NCI-H345 treated with DMSO at 0.1 percent for 48 hours (cell line): ENCODE measurements around the gene SUV39H2.
"Not testable (repeated sequence)": the region's sequence is repeated elsewhere in the genome, so short reads cannot be mapped to it uniquely, and the experiment has no call there.

Experiments
- DNase-seq: peaks from one replicate; lab custom pipeline; 2025; ENCODE audit not compliant: unreplicated experiment; lab: John Stamatoyannopoulos, UW

SUV39H2 gene

DNA sequence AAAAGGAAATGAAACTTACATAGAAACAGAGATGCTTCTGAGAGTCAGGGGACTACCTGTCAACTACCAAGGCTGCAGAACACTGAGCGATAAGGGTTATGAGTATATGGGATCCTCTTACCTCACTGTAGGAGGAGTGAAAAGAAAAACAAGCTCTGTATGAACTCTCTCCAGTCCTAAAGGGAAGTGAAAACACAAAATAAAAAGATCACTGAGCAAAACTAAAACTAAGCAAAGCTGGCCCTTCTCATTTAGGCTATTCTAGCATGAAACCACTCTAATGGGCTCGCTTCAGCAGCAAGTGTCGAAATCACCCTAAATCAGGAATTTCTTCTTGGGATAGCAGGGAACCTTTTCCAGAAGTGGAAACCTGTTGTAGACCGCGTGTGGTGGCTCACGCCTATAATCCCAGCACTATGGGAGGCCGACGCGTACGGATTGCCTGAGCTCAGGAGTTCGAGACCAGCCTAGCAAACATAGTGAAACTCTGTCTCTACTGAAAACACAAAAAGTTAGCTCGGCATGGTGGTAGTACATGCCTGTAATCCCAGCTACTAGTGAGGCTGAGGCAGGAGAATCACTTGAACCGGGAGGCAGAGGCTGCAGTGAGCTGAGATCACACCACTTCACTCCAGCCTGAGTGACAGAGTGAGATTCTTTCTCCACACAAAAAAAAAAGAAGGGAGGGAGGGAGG is 48.2 kb downstream of the SUV39H2 start:
- no peak for DNase-seq

DNA sequence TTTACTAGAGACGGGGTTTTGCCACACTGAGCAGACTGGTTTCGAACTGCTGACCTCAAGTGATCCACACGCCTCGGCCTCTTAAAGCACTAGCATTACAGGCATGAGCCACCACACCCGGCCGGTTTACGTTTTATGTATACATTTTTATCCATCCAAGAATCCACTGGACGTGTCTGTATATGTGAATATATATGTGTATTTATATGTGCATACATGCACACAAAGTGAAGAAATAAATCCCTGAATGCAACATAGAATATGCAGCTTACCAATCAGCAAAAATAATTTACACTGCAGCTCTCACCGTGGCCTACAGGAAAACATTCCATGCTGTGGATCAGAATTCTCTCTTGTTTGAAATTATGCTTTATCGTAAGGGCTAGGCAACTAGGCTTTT is 51.9 kb downstream of the SUV39H2 start:
- no peak for DNase-seq

DNA sequence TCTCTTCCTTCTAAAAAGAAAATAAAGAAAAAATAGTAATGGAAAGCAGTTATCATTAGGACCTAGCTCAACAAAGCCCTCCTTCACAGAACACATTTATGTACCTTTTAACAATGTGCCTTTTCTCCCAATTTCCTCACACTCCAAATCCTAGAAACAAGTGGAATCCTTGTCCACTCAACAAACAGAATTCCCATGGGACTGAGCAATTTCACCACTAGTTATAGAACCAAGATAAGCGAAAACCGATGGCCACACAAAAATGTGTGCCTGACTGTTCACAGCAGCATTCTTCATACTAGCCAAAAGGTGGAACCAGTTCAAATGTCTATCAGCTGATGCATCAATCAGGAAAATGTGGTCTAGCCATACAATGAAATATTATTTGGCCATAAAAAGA is 57.9 kb downstream of the SUV39H2 start:
- DNase-seq: no peak

DNA sequence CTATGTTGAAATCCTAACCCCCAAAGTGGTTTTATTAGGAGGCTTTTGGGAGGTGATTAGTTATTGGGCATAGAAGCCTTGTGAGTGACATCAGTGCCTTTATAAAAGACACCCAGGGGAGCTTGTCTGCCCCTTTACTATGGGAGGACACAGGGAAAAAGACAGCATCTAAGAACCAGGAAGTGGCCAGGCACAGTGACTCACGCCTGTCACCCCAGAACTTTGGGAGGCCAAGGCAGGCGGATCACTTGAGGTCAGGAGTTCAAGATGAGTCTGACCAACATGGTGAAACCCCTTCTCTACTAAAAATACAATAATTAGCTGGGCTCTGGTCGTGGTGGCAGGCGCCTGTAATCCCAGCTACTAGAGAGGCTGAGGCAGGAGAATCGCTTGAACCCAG is 60.3 kb downstream of the SUV39H2 start:
- DNase-seq: not testable (repeated sequence)

DNA sequence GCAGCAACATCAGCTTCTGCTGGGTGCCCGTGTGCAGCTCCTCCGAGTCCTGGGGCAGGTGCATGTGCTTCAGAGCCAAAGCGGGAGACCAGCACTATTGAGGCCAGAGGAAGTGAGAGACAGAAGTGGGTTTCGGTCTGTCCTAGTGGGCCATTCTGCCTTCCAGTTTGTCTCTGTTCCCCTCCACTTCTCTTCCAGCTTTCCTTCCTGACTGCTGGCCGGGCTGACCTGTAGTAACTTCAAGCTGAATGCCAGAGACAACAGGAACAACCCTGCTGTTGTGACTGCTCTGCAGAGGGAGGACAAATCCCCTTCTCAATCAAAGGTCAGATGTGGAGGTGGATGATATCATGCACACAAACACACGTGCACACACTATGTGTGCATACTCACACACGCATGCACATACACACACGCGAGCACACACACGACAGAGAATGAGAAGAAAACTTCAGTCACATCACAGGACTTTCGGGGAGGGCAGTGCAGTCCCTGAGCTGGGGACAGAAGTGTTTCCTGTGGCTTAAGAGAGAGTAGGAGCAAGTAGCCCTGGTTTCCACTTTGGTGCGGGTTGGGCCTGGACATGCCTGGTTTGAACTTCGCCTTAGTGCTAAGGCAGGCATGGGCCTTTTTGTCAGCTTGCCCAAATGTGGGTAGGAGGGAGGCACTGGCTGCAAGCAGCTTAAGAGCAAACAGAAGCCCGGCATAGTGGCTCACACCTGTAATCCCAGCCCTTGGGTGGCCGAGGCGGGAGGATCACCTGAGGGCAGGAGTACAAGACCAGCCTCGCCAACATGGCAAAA is 63.7 kb downstream of the SUV39H2 start:
- DNase-seq: not testable (repeated sequence)

DNA sequence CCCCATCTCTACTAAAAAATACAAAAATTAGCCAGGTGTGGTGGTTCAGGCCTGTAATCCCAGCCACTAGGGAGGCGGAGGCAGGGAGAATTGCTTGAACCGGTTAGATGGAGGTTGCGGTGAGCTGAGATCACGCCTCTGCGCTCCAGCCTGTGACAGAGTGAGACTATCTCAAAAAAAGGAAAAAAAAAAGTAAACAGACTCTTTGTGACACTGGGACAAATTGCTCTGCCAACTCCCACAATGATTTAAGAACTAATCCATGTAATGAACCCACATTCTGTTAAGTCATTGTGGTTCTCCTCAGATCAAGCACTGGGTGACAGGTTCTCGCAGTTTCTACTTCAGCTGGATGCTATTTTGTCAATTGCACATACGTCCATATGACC is 64.3 kb downstream of the SUV39H2 start:
- DNase-seq: not testable (repeated sequence)

DNA sequence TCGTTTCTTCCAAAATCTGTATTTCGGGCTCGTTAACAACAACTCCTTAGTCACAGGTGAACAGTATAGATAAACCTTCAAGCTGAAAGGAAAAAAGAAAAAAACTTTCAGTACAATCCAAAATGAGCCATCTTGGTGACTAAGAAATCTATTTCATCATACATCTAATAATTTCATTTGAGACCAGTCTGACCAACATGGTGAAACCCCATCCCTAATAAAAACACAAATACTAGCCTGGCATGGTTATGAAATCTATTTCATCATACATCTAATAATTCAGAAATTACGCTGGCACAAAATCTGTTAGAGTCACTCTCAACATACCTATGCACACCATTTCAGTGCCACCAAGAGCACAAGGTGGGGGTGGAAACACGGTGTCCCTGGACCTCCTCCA is 66.4 kb downstream of the SUV39H2 start:
- DNase-seq: no peak

DNA sequence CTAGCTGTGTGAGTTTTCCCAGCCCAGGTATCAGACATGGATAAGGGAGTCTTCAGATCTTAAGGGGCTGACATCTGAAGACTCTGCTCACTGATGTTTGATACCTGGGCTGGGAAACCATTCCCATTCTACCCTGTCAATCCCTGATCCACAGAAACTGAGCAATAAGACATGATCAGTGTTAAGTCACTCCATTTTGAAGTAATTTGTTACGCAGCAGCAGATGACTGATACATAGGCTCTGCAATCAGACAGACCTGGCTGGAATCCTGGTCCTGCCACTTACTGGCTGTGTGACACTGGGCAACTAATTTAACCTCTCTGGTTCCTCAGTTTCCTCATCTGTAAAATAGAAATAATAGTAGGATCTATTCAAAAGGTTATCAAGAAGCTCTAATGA is 68.6 kb downstream of the SUV39H2 start:
- DNase-seq: no peak

DNA sequence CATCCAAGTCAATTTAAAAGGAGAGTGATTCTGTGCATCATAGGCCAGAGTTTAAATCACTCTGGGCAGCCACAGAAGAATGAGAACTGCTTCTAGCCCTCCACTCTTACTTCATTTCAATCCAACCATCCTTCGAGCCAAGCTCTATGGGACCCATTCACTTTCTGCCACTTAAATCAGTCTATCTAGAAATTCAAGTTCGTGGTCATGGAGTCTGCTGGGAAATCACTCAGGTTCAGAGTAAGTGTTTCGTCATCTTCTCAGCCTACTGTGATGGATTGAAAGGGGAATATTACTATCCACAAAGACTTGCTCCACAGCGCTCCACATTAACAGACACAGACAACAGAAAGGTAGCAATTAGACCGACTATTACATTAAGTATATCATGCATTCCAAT is 70.6 kb downstream of the SUV39H2 start:
- DNase-seq: no peak

DNA sequence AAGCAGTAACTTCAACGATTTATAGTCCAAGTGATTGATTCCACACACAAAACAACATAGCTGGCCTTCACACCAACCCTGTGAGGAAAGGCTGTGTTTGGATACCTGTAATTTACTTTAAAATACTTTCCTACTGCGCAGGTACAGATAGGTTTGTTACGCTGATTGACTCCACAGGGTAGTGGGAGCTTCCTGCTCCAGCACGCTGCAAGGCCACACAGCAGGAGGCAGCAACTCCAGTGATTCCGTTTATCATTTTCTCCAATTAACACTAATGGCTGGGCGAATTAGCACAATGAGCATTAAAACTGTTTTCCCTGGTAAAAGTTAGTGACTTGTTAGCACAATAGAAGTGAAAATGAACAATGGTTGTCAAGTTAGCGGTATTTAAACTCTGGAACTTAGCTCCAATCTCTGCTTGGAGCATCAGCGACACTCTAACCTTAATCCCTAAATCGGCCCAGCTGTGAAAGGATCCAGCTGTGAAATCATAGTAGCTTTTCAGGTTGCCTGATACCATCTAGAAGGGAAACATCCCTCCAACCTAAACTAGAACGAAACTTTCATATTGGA is 74.3 kb downstream of the SUV39H2 start:
- DNase-seq: no peak

DNA sequence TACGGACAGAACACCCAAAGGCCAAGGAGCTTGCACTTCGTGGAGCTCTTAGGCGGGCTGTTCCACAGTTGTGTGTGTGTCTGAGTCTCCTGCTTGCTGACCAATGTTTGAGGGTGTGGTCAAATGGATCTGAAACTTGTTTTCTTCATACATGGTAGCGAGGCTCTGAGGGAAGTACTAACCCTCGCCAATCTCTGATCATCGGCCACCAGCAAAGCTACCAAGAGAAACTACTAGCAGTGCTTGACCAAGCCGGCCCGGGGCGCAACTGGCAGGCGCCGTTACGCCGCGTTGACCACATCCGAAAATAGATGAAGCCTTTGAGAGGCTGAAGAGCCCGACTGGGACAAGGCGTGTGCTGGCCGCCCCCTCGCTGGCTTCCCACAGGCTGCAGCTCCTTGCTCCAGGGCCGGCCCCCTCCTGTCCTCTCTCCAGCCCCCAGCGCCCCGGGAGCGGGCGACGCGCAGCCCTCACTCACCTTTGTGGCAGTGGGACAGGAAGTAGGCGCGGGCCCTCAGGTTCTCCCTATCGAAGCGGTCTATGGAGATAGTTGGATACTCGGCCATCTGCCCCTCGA is 74.8 kb downstream of the SUV39H2 start:
- DNase-seq: peak; percentile 7
